MG63 (cell line): ENCODE data around the gene ZNF711. TPM values are rescaled to one million over a fixed set of nuclear protein-coding genes. Genes with fewer than 3 reads are reported as not detected.

Experiments used
- total RNA-seq: library from RNA; depleted of rRNA; stranded (reverse); fragments of >200 nt; shearing (Covaris generic); gene quantifications from 2 replicates; pipeline ENCODE4 v1.2.3, GENCODE V29; 2014; ENCODE audit warnings: low replicate concordance; rRNA removed

ZNF711 gene
- total RNA-seq, 1 experiment from 2014 or later = not detected

Other genes with a start within 250 kb of the ZNF711 start
- gene APOOL, start 240.1 kb upstream of the ZNF711 start, total RNA-seq = 11.0 and 12.4 TPM in 2 replicates
- not detected in 2 replicates for gene SATL1, start 212 bp upstream of the ZNF711 start, total RNA-seq
- gene POF1B, start 135.7 kb downstream of the ZNF711 start, total RNA-seq = not detected in 2 replicates